Measurements from ENCODE around the gene TRIM7. TPM values are rescaled to one million over a fixed set of nuclear protein-coding genes. Genes with fewer than 3 reads are reported as not detected.
"Not testable (repeated sequence)": the region's sequence is repeated elsewhere in the genome, so short reads cannot be mapped to it uniquely, and the experiment has no call there.

Gene TRIM7
- polyA plus RNA-seq, 3 donors from 2014 or later: 0.50 TPM; not detected in 2

- Mint-ChIP-seq H3K9me3 (peaks cover 0 to 2% (median 0%) of the 10 kb centered on the region in 6 donors), H3K27ac (no peak overlapping the region), H3K27me3 (ENCODE audit: low read depth in 3 of 3) (peaks cover 3 to 23% (median 4%) of the 10 kb centered on the region in 3 donors), H3K4me3 (no peak overlapping the region), H3K4me1 (peaks cover 0 to 3% of the 10 kb centered on the region in 2 donors), H3K36me3 (no peaks in the 10 kb centered on the region)
- no peak for DNase-seq
Measured at GRCh38 chr5:181151146-181151545, 53.9 kb downstream of the TRIM7 start.

- Mint-ChIP-seq H3K27me3 (ENCODE audit: low read depth in 3 of 3) (peaks cover 3 to 26% (median 4%) of the 10 kb centered on the region in 3 donors), H3K9me3 (peaks cover 0 to 2% (median 0%) of the 10 kb centered on the region in 6 donors), H3K4me3 (no peak overlapping the region), H3K36me3 (no peaks in the 10 kb centered on the region), H3K27ac (no peak overlapping the region), H3K4me1 (peaks cover 0 to 3% of the 10 kb centered on the region in 2 donors)
- no peak for DNase-seq
Measured at GRCh38 chr5:181149806-181150733, 54.9 kb downstream of the TRIM7 start.

GRCh38 chr5:181149355-181149754 is 55.6 kb downstream of the TRIM7 start:
- no peaks in the 10 kb centered on the region for H3K36me3 Mint-ChIP-seq
- DNase-seq: no peak
- H3K9me3 Mint-ChIP-seq: peaks cover 0 to 2% (median 0%) of the 10 kb centered on the region in 6 donors
- peaks cover 0 to 3% of the 10 kb centered on the region in 2 donors for H3K4me1 Mint-ChIP-seq
- no peak overlapping the region for H3K27ac Mint-ChIP-seq
- no peak overlapping the region for H3K4me3 Mint-ChIP-seq
- peaks cover 3 to 29% (median 4%) of the 10 kb centered on the region in 3 donors for H3K27me3 Mint-ChIP-seq (ENCODE audit: low read depth in 3 of 3)

DNA sequence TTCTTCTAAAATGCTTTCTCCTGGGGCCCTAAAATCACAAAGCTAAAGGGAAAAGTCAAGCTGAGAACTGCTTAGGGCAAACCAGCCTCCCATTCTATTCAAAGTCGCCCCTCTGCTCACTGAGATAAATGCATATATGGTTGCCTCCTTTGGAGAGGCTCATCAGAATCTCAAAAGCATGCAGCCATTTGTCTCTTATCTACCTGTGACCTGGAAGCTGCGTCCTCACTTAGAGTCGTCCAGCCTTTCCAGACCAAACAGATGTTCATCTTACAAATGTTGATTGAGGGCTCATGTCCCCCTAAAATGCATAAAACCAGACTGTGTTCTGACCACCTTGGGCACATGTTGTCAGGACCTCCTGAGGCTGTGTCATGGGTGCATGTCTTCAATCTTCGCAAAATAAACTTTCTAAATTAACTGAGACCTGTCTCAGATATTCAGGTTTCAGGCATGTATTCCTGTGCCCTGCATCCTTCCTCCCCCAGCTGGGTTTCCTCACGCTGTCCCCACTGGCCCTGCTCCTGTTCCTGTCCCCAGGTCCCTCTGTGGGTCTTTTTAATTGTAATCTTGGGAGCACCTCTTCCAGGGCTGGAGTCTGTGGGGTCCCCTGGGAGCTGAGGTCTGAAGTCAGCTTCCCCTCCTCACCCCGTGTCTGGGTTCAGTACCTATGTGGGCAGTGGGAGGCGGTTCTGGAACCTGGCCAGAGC is 57.9 kb downstream of the TRIM7 start, which contains the start of gene OR2V2:
OR2V2 (plus strand) TSS at position 660 of the 710 bp plus-strand sequence. CDS start 7,357 bp downstream, outside the sequence.
- H3K4me3 Mint-ChIP-seq, H3K36me3 Mint-ChIP-seq, H3K27ac Mint-ChIP-seq, DNase-seq, H3K9me3 Mint-ChIP-seq, H3K4me1 Mint-ChIP-seq: not testable (repeated sequence)
- H3K27me3 Mint-ChIP-seq (ENCODE audit: low read depth in 3 of 3): peaks cover 3 to 37% (median 7%) of the 10 kb centered on the region in 3 donors

DNA sequence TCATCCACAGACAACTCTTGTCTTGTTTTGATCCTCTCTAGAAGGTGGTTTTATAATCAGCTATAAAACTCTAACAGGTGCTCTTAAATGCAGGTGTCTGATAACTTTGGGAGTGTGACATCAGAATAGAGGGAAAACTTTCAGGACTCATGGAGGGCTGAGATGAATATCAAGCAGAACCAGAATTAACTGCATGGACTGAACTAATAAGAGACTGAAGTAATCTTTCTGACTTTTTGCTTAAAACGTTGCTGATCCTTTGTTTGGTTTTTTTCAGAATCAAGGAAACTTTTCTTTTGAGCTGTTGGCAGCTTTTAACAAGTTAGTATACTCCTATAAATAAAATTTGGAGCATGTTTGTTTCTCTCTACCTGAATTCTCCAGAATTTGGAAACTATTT is 59.9 kb downstream of the TRIM7 start:
- peaks cover 0 to 3% (median 1%) of the 10 kb centered on the region in 6 donors for H3K9me3 Mint-ChIP-seq
- H3K27me3 Mint-ChIP-seq (ENCODE audit: low read depth in 3 of 3): peaks cover 6 to 31% (median 9%) of the 10 kb centered on the region in 3 donors
- no peak for DNase-seq
- H3K27ac Mint-ChIP-seq: no peak overlapping the region
- no peak overlapping the region for H3K4me3 Mint-ChIP-seq
- no peaks in the 10 kb centered on the region for H3K4me1 Mint-ChIP-seq
- H3K36me3 Mint-ChIP-seq: no peaks in the 10 kb centered on the region

Other genes with a start within 250 kb of the TRIM7 start
- not detected for gene BTNL3, start 216.3 kb downstream of the TRIM7 start, polyA plus RNA-seq
- gene BTNL9, start 164.9 kb downstream of the TRIM7 start, polyA plus RNA-seq: not detected
- gene OR2V1, start 74.0 kb downstream of the TRIM7 start, polyA plus RNA-seq: not detected
- gene OR2V2, start 57.6 kb downstream of the TRIM7 start, polyA plus RNA-seq: not detected
- gene TRIM41, start 18.1 kb upstream of the TRIM7 start, polyA plus RNA-seq: 1 to 10 TPM in 2 of 3 donors, under 1 TPM in 1; 0.80 to 2.3 (median 1.7) TPM
- gene RACK1, start 38.7 kb upstream of the TRIM7 start, polyA plus RNA-seq: 1,000 to 10,000 TPM; 1,093 to 1,304 (median 1,251) TPM
- gene TRIM52, start 55.9 kb upstream of the TRIM7 start, polyA plus RNA-seq: 10 to 100 TPM; 16.0 to 42.6 (median 18.0) TPM
- gene OR4F3, start 162.1 kb upstream of the TRIM7 start, polyA plus RNA-seq: not detected

Data from immature natural killer cell (primary cell).